GM21381 (cell line): Measurements from ENCODE around the gene HIVEP3.

Experiments
- ATAC-seq: cut with Tn5 transposase; IDR thresholded peaks from one replicate; pipeline ENCODE4 v1.9.1; 2021; ENCODE audit warnings: mild to moderate bottlenecking, moderate library complexity; ENCODE audit not compliant: unreplicated experiment

HIVEP3 gene

DNA sequence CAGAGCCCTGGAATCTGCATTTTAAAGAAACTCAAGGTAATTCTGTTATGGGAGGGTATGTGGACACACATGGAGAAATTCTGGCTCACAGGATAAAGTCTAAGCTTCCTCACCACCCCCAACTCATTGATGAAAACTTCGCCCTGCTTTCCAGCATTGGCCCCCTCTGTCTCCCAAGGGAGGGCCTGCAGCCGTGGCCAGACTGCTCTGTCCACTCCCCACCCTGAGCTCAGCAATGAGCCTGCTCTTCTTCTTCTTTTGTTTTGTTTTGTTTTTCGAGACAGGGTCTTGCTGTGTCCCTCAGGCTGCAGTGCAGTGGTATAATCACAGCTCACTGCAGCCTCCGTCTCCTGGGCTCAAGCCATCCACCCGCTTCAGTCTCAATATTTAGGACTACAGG lies 297.5 kb downstream of the HIVEP3 start:
- no peak for ATAC-seq

DNA sequence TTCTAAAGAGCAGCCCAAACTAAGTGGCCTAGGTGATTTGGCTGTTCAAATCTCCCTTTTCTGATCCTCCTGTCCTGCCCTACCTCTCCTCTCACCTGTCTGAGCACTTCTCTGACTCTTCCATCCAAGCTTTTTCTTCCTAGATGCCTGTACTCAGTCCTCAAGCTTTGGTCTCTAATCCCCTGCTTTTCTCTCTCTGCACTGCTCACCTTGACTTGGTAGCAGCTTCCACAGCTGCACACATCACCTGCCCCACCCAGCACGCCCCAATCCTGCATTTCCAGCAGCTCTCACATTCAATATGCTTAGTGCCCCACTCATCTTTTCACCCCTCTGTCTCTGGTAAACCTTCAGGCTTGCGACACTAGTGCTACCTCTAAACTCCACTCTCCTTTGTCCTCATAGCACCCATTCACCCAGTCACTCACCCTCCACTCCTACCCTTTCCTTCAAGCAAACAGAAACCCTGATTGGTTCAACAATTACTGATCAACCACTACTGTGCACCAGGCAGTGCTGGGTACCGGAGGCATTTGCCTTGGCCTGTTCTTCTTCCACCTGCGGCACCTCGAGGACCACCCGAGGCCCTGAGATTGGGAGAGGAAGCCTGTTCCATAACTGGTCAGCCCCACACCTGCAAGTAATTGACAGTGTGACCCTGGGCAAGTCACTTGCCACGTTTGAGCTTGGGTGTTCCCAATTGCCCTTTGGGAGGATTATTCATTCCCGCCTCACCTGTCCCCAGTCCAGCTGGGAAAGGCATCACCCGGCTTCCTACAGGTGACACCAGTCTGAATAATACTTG lies 298.2 kb downstream of the HIVEP3 start:
- no peak for ATAC-seq

DNA sequence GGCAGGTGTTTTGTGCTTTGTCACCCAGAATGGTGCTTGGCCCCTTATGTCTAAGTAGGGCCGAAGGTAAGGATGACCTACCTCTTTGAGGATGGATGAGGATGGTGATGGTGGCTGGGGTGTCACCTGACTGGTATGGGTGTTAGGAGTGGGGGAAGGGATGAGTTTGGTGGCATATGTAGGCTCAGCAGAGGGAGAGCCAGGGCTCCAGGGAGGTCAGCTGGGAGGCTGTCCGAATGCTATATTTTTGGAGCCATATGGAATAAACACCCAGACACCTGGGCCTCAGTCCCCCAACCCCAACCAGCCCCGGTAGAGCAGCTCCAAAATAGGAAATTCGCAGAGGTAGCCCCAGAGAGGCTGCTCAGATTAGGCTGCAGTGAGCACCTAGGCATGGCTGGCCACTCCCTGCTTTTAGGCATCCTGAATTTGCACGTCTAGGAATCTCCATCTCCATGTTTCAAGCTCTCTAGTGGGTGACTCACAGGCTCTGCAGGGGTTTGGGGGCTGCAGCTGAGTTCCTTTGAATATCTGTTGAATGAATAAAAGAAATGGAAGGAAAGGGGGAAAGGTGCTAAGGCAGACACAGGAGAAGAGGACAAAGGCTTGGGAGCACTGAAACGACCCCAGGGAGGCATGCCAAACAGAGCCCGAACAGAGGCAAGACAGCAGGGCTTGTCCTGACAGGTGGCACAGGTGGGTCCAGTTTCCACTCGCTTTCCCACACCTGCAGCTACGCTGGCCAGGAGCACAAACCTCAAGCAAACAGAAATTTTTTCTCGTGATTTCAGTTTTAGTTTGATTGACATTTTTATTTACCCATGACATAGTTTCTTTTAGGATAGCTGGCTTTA lies 299.0 kb downstream of the HIVEP3 start:
- no peak for ATAC-seq

DNA sequence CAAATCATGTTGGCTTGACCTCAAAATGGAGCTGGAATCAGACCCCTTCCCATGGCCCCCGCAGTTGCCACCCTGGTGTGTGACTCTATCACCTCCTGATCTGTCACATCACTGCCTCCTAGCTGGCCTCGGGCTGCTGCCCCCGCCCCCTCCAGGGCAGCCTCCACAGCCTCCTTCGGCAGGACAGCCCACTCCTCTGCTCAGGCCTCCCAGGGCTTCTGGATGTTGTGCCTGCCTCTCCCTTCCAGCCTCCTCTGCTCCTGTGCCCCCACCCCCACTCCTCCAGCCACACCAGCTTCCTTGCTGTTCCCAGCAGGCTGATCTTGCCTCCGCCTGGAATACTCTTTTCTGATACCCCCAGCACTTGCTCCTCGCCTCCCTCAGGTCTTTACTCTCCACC lies 299.9 kb downstream of the HIVEP3 start:
- no peak for ATAC-seq

DNA sequence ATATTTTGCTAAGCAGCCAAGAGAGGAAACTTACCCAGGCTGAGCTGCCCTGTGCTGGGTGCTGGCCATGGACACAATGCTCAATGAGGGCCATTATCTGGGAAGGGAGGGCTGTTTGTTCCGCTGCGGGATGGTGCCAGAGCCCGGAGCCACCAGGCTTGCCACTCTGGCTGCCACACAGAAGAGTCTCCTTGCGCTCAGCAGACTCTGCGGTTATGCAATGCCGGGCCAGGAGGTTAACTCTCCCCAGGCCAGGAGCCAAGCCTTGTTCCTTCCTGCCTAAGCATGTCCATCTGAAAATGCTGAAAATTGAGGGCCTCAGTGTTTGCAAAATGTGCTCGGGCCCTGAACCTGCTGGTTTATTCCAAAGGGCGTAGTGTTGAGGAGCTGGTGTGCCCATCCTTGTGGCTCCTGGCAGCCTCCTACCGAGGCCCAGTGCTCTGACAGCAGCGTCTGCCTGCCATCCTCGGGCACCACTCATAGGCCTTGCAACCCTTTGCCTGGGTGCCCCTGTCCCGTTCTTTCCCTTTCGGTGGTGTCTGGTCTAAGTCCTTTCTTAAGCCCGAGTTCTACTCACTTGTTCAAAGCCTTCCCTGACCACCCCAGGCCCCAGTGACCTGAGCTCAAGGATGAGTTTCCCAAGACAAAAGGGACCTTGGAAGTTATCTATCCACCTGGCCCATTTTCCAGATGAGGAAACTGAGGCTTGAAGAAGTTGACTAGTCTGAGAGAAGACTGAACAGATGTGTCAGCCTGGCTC lies 300.5 kb downstream of the HIVEP3 start:
- ATAC-seq: no peak

DNA sequence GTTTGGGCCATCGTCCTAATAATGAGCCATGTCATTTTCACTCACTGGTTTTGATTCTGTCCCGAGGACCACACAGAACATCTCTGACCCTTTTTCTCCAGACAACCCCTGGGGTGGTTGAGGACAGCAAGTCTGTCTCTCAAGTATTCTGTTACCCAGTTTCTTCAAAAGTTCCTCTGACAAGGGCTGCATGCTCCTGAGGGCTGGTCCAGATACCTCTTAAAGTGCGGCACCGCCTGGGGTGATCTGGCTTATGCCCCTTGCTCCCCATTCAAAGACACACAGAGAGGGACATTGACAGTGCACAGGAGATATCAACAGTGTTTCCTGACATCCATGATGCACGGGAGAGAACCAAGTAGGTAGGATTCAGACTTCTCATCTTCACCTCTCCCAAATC lies 301.4 kb downstream of the HIVEP3 start:
- ATAC-seq: no peak

DNA sequence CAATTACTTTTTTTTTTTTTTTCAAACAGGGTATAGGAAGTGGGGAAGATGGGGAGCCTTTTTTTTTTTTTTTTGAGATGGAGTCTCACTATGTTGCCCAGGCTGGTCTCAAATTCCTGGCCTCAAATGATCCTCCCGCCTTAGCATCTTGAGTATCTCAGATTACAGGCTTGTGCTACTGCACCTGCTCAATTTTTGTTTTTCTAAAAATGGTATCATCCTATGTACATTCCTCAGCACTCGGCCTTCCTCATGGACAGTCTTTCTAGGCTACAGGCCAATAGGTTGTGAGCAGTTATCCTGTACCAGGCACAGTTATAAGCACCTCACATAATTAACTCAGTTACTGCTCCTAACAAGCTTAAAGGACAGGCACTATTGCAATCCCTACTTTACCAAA lies 302.2 kb downstream of the HIVEP3 start:
- no peak for ATAC-seq

DNA sequence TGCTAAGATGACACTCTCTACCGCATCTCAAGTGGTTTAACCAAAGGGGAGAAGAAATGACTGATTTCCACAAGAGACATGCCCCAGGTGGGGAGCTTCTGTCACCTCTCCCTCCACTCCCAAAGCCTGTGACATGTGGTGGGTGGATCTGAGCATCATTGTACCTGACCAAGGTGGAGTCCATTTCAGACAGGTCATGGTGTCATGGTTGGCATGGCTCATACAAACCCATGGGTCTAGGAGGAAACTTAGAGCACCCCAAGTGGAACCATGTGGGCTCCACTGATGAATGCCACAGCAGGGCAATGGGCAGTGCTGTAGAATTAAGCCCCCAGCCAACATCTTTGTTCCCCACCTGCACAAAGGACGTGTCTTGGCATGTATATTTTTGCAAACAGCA lies 302.7 kb downstream of the HIVEP3 start:
- no peak for ATAC-seq

DNA sequence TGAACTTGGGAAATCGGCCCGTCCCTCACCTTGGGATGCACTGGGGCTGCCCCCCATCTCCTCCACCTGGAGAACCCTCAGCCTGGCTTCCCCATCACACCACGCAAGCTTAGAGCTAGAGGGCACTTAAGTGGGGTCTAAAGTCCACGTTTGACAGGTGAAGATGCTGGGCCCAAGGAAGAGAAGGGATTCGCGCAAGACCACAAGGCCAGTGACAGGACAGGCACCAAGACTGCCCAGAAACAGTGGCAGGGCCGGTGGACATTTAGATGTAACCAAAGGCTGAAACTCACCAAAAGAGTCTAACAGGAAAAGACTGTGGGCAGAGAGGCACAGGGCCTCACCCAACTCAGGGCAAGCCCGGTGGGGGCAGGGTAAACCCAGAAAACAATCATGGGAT lies 303.4 kb downstream of the HIVEP3 start:
- ATAC-seq: no peak

DNA sequence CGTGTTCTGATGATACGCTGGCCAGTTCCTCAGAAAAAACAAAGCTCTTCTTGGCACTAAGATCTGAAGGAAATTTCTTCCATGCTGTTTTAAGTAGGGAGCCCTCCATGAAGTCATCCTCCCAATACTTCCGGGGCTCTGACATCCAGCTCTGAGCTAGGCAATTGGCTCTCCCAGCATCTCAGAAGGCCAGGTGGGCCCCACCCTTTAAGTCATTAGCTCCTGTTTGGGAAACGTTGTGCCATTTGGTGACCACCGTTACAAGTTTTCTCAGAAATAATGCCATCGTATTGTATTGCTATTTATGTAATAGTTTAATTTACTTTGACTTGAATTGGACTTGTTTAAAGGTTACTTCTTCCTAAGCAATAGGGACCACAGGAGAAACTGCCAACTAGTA lies 303.9 kb downstream of the HIVEP3 start:
- ATAC-seq: no peak

DNA sequence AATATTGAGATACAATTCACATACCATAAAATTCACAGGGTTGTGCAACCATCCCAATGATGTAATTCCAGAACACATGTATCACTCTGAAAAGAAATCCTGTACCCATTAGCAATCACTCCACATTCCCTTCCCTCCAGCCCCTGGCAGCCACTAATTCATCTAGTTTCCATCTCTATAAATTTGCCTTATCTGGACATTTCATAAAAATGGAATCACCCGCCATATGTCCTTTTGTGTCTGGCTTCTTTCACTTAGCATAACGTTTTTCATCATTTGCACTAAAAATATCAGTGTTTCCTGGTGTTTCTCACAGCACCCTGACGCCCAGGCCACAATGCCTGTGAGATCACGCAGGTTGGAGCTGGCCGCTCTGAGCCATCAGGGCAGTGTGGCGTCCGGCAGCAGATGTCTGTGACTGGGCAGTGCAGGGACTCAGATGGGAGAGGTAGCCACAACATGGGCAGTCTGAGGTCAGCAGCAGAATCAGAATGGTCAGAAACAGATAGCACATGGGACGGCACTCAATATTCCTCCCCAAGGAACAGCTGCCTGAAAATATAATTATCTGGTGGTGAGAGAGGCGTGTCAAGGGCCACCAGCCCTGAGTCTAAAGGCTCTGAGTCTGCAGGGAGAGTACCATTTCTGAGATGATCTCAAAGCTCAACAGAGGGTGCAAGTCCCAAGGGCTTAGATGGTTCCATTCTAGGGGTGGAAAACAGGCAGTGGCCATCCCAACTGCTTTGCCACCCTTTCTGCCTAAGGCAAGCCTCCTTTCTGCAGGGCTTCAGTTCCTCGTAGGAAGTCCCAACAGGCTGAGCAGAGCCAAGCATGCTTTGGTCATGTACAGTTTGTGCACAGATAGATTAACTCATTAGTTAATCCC lies 304.8 kb downstream of the HIVEP3 start:
- no peak for ATAC-seq

DNA sequence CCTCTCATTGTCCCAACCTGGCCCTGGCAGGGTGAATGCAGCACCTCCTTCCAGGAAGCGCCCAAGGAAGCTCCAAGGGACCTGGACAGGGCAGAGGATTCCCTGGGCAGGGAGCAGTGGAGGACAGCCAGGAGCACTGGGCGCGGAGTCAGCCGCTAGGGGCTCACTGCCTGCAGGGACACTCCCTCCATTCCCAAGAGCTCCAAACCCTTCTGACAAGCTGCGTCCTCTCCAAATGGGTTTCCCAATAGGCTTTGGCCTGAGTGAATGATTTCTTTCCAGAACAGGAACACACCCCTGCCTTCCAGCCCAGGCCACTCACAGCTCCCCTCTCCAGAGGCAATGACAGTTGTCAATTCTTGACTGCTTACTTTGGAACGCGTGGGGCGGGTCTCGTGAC lies 305.8 kb downstream of the HIVEP3 start:
- ATAC-seq: no peak

DNA sequence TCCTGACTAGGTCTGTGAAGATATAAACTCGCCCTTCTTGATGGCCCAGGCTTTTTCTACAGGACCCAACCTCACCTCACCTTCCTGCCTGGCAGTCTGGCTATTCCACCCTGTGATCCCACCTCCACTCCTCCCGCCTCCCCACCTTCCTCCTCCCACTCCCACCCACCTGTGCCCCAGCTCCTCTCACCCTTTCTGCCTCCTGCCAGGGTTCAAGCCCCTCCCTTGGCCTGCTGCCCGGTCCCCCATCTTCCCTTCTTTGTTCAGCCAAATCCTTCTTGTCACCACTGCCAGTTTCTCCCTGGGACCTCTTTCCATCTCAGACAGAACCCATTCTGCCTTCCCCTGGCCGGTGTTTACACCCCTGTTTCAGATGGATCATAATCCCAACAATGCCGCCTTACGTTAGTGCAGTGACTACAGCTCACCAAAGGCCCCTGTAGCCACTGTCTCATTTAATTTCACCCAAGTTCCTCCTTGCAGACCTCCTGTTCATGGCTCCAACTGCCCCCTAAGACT lies 306.7 kb downstream of the HIVEP3 start:
- no peak for ATAC-seq

DNA sequence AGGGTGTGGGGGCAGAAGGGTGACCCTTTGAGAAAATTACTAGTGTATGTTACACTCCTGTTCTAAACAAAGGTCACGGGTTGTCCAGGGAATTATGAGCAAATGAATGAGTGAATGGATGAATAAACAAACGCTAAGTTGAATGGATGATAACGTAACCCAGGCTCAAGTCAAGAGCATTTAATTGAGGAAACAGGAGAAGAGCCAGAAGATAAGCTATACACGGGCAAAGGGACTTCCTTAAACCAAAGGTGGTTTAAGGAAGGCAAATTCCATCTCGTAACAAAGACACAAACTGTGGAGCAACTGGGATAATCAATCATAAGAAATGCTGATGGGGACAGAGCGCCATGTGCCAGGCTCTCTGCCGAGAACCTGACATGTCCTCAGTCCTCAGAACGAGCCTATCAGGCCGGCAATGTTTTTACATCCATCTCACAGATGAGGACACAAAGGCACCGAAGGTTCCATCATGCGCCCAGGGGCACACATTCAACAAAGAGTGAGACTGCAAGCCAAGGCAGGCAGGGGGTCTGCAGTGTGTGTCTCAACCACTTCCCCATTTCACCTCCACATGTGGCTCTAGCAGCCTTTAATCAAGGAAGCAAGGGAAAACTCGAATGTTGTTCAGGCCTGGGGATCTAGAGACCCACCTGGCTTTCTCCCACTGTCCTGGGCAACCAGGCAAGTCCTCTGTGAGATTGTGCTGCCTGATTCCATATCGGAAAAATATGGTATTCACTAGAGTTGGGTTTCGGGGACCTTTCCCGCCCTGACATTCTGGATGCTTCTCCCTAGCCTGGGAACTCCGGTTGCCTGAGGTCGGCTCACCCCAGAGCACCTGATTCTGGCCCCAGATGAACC lies 307.4 kb downstream of the HIVEP3 start:
- no peak for ATAC-seq

DNA sequence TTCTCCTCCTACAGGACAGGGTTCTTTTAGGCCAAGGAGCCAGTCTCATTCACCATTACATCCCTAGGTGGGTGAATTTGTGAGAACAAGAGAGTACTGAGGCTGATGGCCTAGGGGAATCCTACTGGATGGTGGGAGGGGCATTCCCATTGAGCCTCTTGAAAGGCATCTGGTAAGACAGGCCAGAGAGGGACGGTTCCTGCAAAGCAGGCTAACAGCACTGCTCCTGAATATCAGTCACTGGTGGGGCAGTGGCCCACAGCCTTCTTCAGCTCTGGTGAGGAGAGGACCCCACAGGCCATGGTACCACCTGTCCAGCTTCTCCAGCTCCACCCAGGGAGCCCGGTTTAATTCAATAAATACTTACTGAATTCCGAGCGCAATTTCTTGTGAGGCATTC lies 308.4 kb downstream of the HIVEP3 start:
- ATAC-seq: no peak

DNA sequence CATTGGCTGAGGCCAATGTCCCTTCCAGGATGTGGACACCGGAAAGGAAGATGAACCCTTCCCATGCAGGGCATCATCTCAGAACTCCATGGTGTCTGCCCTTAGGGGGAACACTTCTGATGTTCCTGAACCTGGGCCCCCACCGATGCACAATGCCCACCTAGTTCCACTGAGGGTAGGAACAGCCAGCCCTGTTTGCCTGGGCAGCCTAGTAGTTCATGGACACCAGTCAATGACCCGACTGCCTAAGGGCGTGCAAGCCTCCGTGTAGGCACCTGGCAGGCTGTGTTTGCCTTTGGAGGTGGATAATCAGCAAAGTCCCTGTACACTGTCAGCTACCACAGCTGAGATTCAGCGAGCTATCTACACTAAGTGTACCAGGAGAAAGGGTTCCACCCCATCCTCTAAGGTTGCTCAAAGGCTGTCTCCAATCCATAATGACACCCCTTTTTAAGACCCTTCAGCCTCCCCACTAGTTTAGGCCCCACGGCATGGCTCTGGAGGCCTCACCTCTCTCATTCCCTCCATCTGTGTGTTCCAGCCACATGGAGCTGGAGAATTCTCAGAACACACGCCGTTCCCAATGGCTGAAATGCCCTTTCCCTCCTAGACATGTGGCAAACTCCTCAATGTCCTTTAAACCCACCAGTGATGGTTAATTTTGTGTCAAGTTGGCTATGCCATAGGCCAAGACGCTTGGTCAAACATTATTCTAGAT lies 309.4 kb downstream of the HIVEP3 start:
- ATAC-seq: no peak

DNA sequence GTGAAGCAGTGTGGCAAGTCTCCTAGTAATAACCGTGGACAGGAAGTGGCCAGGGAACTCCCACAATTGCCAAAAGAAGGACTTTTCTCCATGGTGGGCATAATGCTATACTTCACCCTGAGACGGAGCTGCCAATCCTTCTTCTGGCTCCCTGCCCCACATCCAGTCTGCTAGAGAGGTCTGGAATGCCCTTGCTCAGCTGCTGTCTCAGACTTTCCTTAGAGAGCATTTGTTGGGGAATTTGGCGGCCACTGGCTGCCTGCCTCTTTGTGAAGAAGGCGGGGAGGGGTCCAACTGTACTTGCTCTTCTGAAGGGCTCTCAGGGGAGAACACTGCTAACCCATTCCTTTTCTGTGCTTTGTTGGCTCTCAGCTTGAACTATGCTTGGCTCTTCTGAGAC lies 310.5 kb downstream of the HIVEP3 start:
- no peak for ATAC-seq

DNA sequence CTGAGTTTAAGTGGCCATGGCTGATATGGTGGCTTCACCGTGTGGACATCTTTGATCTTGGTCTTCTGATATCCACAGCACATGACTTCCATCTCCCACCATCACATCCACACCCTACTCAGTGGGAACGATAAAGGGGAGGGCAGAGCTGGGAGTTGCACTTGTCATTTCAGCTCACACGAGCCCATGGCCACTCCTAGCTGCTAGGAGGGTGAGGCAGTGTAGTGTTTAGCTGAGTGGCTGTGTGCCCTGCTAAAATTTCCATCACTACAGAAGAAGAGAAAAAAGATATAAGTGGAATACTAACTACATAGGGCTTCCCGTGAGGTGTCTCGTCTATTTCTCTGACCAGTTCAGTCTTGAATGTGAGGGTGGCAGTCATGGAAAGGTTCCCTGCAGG lies 310.9 kb downstream of the HIVEP3 start:
- ATAC-seq: no peak

DNA sequence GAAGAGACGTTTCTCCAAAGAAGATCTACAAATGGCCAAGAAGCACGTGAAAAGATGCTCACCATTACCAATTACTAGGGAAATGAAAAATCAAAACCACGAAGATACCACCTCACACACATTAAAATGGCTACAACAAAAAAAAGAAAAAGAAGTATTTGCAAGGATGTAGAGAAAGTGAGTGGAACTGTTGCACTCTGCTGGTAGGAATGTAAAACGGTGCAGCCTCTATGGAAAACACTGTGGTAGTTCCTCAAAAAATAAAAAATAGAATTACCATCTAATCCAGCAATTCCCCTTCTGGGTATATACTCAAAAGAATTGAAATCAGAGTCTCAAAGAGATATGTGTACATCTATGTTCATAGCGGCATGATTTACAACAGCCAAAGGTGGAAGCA lies 318.8 kb downstream of the HIVEP3 start:
- ATAC-seq: no peak
